Trophoblast cell (in vitro differentiated cells and primary cell): Measurements from ENCODE around the gene CAPSL.

Experiments
- DNase-seq, 2 donors: peaks; one replicate each; pipeline ENCODE4 v3.0.0-alpha.2; 2016
- H2AFZ ChIP-seq: 2 replicates; pipeline ENCODE4 v1.6.1; 2013; ENCODE audit warnings: low read length, moderate library complexity, mild to moderate bottlenecking; ENCODE audit not compliant: insufficient read depth, poor library complexity
- H2AK5ac ChIP-seq: 2 replicates; pipeline ENCODE4 v1.6.1; 2013; ENCODE audit warnings: mild to moderate bottlenecking, low read length
- H2BK120ac ChIP-seq: 2 replicates; pipeline ENCODE4 v1.6.1; 2013; ENCODE audit warnings: low read length, mild to moderate bottlenecking, moderate library complexity; ENCODE audit not compliant: insufficient read depth, poor library complexity
- H2BK12ac ChIP-seq: 2 replicates; pipeline ENCODE4 v1.6.1; 2013; ENCODE audit warnings: mild to moderate bottlenecking, low read length, moderate library complexity
- H2BK5ac ChIP-seq: 2 replicates; pipeline ENCODE4 v1.6.1; 2013; ENCODE audit warnings: low read length, low read depth, moderate library complexity, mild to moderate bottlenecking; ENCODE audit not compliant: poor library complexity
- H3K14ac ChIP-seq: 2 replicates; pipeline ENCODE4 v1.6.1; 2013; ENCODE audit warnings: mild to moderate bottlenecking, low read length
- H3K18ac ChIP-seq: 2 replicates; pipeline ENCODE4 v1.6.1; 2013; ENCODE audit warnings: mild to moderate bottlenecking, low read length
- H3K23ac ChIP-seq: 2 replicates; pipeline ENCODE4 v1.6.1; 2013; ENCODE audit warnings: low read length
- H3K27ac ChIP-seq: 2 replicates; pipeline ENCODE4 v1.5.1; 2013; ENCODE audit warnings: low read depth, mild to moderate bottlenecking, inconsistent platforms, low read length, moderate library complexity
- H3K27me3 ChIP-seq: 2 replicates; pipeline ENCODE4 v1.6.1; 2013; ENCODE audit warnings: inconsistent platforms, mild to moderate bottlenecking, low read length, moderate library complexity; ENCODE audit not compliant: insufficient read depth
- H3K36me3 ChIP-seq, 2 experiments: 1 replicate in 1 of 2; 2 replicates in 1 of 2; pipeline ENCODE4 v1.6.1; 2013; ENCODE audit warnings: low read length in 2 of 2, mild to moderate bottlenecking in 2 of 2, moderate library complexity in 1 of 2; ENCODE audit not compliant: insufficient read depth in 2 of 2, control insufficient read depth in 1 of 2
- H3K4ac ChIP-seq: 2 replicates; pipeline ENCODE4 v1.6.1; 2013; ENCODE audit warnings: low read depth, mild to moderate bottlenecking, low read length, moderate library complexity
- H3K4me1 ChIP-seq, 2 experiments: 1 replicate in 1 of 2; 2 replicates in 1 of 2; pipeline ENCODE4 v1.6.1; 2013; ENCODE audit warnings: low read length in 2 of 2, mild to moderate bottlenecking in 2 of 2, moderate library complexity in 1 of 2; ENCODE audit not compliant: insufficient read depth in 2 of 2, control insufficient read depth in 1 of 2
- H3K4me2 ChIP-seq: 2 replicates; pipeline ENCODE4 v1.6.1; 2013; ENCODE audit warnings: inconsistent platforms, mild to moderate bottlenecking, low read length, moderate library complexity
- H3K4me3 ChIP-seq: 2 replicates; pipeline ENCODE4 v1.5.1; 2013; ENCODE audit warnings: mild to moderate bottlenecking, low read depth, low read length, inconsistent platforms
- H3K79me1 ChIP-seq: one replicate; pipeline ENCODE4 v1.6.1; 2013; ENCODE audit warnings: low read length
- H3K79me2 ChIP-seq: 2 replicates; pipeline ENCODE4 v1.6.1; 2013; ENCODE audit warnings: low read length, mild to moderate bottlenecking; ENCODE audit not compliant: control insufficient read depth, insufficient read depth, poor library complexity
- H3K9ac ChIP-seq: 2 replicates; pipeline ENCODE4 v1.6.1; 2013; ENCODE audit warnings: mild to moderate bottlenecking, low read length
- H3K9me3 ChIP-seq: 2 replicates; pipeline ENCODE4 v1.6.1; 2013; ENCODE audit warnings: low read depth, mild to moderate bottlenecking, control low read depth, inconsistent platforms, low read length; ENCODE audit not compliant: insufficient read depth
- H4K12ac ChIP-seq: 2 replicates; pipeline ENCODE4 v1.6.1; 2013; ENCODE audit warnings: low read depth, mild to moderate bottlenecking, low read length, moderate library complexity
- H4K8ac ChIP-seq: 2 replicates; pipeline ENCODE4 v1.6.1; 2013; ENCODE audit warnings: low read depth, mild to moderate bottlenecking, low read length, moderate library complexity
- H4K91ac ChIP-seq: one replicate; pipeline ENCODE4 v1.6.1; 2013; ENCODE audit warnings: low read depth, mild to moderate bottlenecking, low read length, moderate library complexity
- WGBS: extraction: QIAGEN DNeasy Blood & Tissue Kit; methylation state at CpG from one replicate; pipeline ENCODE4 v1.1.7; 2013; ENCODE audit warnings: missing lambda C conversion rate; ENCODE audit not compliant: insufficient read length, insufficient coverage; ENCODE audit errors: extremely low coverage; 5-methylcytosine and 5-hydroxymethylcytosine counted together

The CAPSL gene

DNA sequence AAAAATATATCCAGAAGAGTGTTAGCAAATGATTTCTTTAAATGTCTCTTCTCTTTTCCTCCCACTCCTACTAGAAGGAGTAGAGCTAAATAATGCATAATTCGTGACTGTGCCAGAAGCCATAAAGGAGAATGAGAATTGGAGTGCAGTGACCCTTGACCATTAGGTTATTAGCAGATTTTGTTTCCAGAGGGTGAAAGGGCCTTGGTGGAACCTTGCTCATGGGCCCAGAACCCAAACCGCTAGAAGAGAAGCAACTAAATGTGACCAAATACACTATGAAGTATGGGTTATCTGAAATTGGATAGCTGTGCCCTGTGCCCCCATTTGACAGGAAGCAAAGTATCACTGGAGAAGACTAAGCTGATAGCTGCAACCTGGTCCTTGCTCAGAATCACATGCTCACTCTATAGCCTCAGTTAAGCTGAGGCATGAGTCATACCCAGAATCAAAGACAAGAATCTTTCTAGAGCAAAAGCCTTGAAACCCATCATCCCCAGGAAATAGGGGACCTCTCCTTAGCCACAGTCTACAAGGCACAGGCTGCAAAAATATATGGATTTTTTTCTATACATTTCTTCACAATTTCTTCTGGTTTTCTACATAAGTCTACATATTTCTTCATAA, 36.3 kb downstream of the CAPSL start:
- Histone ChIP-seq H3K9ac (no peak overlapping the region), H4K91ac (no peak overlapping the region), H3K18ac (no peak overlapping the region), H2BK12ac (no peak overlapping the region), H3K27me3 (no peaks in the 10 kb centered on the region), H3K4ac (no peak overlapping the region), H3K4me1 (no peaks in the 10 kb centered on the region), H3K14ac (no peak overlapping the region), H2BK5ac (no peak overlapping the region), H3K9me3 (no peaks in the 10 kb centered on the region), H3K27ac (no peak overlapping the region), H4K8ac (no peak overlapping the region), H2BK120ac (no peak overlapping the region), H3K23ac (no peak overlapping the region), H3K36me3 (no peaks in the 10 kb centered on the region), H2AK5ac (no peak overlapping the region), H2AFZ (no peak overlapping the region), H3K79me1 (no peaks in the 10 kb centered on the region), H3K79me2 (no peaks in the 10 kb centered on the region), H3K4me3 (no peak overlapping the region), H4K12ac (no peak overlapping the region), H3K4me2 (no peak overlapping the region)
- no CpG with 5 or more reads among the region's 2 CpGs for whole genome bisulfite sequencing
- DNase-seq = no peak

DNA sequence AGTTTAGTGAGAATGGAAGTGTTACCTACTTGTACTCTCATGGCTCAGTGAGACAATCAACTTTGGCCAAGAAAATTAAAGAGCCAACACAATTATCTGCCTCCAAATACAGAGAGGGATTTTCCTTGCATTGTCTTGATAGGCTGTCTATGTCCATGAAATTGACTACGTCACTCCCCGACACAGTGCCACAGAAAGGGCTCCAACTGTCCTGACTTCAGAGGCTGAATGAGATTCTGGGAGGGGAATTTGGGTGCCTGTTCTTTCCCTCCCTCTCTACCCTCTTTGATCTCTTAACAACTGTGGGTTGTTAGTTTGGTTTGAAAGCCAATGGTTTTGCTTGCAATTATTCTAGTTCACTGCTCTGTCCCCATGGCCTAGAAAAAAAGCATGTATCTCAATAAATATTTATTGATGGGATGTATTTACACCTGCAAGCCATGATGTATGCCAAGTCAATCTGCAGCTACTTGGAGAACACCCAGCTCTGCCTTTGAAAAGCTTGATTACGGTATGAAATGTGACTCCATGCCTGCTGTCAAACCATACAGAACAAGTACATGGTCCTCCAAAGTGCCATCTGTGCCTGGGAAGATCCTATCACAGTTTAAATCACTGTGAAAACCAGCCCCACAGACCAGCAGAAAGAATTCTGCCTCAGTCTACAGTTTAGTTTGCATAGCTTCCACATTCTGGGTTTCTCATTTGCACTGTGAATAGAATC, 37.3 kb downstream of the CAPSL start:
- Histone ChIP-seq H2BK120ac (no peak overlapping the region), H3K27me3 (no peaks in the 10 kb centered on the region), H2BK5ac (no peak overlapping the region), H2AK5ac (no peak overlapping the region), H4K12ac (no peak overlapping the region), H3K79me2 (no peaks in the 10 kb centered on the region), H3K4me1 (no peaks in the 10 kb centered on the region), H3K9ac (no peak overlapping the region), H4K91ac (no peak overlapping the region), H3K4me2 (no peak overlapping the region), H2BK12ac (no peak overlapping the region), H3K23ac (no peak overlapping the region), H4K8ac (no peak overlapping the region), H3K18ac (no peak overlapping the region), H2AFZ (no peak overlapping the region), H3K4me3 (no peak overlapping the region), H3K4ac (no peak overlapping the region), H3K79me1 (no peaks in the 10 kb centered on the region), H3K14ac (no peak overlapping the region), H3K27ac (no peak overlapping the region), H3K36me3 (no peaks in the 10 kb centered on the region), H3K9me3 (no peaks in the 10 kb centered on the region)
- WGBS = no CpG with 5 or more reads among the region's 3 CpGs
- no peak for DNase-seq

- no peak overlapping the region for H2BK120ac ChIP-seq
- H2AK5ac ChIP-seq = no peak overlapping the region
- H3K23ac ChIP-seq = no peak overlapping the region
- no peaks in the 10 kb centered on the region for H3K36me3 ChIP-seq
- H2BK12ac ChIP-seq = no peak overlapping the region
- H3K4me3 ChIP-seq = no peak overlapping the region
- no peaks in the 10 kb centered on the region for H3K27me3 ChIP-seq
- no peak overlapping the region for H3K4me2 ChIP-seq
- H4K12ac ChIP-seq = no peak overlapping the region
- H3K4me1 ChIP-seq = no peaks in the 10 kb centered on the region
- H4K91ac ChIP-seq = no peak overlapping the region
- no peaks in the 10 kb centered on the region for H3K79me1 ChIP-seq
- H3K14ac ChIP-seq = no peak overlapping the region
- no peaks in the 10 kb centered on the region for H3K9me3 ChIP-seq
- no peak for DNase-seq
- no CpG with 5 or more reads among the region's 3 CpGs for WGBS
- no peak overlapping the region for H2AFZ ChIP-seq
- H3K4ac ChIP-seq = no peak overlapping the region
- H3K18ac ChIP-seq = no peak overlapping the region
- no peak overlapping the region for H3K27ac ChIP-seq
- no peak overlapping the region for H2BK5ac ChIP-seq
- no peak overlapping the region for H4K8ac ChIP-seq
- H3K79me2 ChIP-seq = no peaks in the 10 kb centered on the region
- H3K9ac ChIP-seq = no peak overlapping the region
Measured at GRCh38 chr5:35899800-35900199, 38.6 kb downstream of the CAPSL start.

DNA sequence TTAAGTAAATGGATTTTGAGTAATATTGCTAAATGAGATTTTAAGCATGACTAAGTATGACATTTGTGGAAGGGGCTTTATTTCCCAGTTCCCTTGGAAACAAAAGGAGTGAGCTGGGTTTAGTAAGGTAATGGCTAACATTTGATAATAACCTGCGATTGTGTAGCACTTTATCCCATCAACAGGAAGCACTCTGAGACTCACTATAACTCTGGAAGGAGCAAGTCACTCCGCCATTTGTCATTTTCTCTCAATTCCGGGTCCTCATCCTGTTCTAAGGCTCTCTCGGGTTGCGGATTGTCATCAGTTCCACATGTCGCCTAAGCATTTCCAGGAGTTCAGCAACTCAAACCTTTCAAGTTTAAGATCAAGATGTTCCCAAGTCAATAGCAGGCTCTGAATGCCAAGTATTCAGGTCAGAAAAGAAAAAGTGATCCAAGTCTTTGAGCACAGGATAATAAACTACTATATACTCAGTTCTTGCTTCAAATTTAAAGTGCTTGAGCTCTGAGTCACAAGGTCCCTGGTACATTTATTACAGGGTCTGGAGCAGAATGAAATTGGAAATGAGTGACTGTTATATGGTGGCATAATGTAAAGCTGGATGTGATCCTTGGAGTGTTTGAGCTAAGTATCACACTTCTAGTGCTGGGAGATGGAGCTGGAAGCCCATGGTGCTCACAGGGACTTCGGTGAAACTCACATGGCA, 39.3 kb downstream of the CAPSL start:
- no peak overlapping the region for H3K23ac ChIP-seq
- no peaks in the 10 kb centered on the region for H3K27me3 ChIP-seq
- no peak overlapping the region for H3K4me3 ChIP-seq
- no peak overlapping the region for H2AFZ ChIP-seq
- H2AK5ac ChIP-seq = no peak overlapping the region
- H3K79me2 ChIP-seq = no peaks in the 10 kb centered on the region
- H3K4me2 ChIP-seq = no peak overlapping the region
- no peak overlapping the region for H4K12ac ChIP-seq
- no peak overlapping the region for H4K91ac ChIP-seq
- no peak overlapping the region for H2BK120ac ChIP-seq
- no peaks in the 10 kb centered on the region for H3K9me3 ChIP-seq
- no peak overlapping the region for H3K4ac ChIP-seq
- H3K79me1 ChIP-seq = no peaks in the 10 kb centered on the region
- H3K18ac ChIP-seq = no peak overlapping the region
- DNase-seq = no peak
- WGBS = no CpG with 5 or more reads among the region's 7 CpGs
- H3K4me1 ChIP-seq = no peaks in the 10 kb centered on the region
- no peaks in the 10 kb centered on the region for H3K36me3 ChIP-seq
- H4K8ac ChIP-seq = no peak overlapping the region
- H2BK12ac ChIP-seq = no peak overlapping the region
- no peak overlapping the region for H3K9ac ChIP-seq
- H2BK5ac ChIP-seq = no peak overlapping the region
- no peak overlapping the region for H3K27ac ChIP-seq
- H3K14ac ChIP-seq = no peak overlapping the region
